DMS79 treated with DMSO at 0.1 percent for 48 hours (cell line): ENCODE measurements around the gene TTC19.
"Not testable (repeated sequence)": the region's sequence is repeated elsewhere in the genome, so short reads cannot be mapped to it uniquely, and the experiment has no call there.

Source experiments
- DNase-seq: peaks from one replicate; lab custom pipeline; 2025; lab: John Stamatoyannopoulos, UW

TTC19 gene

DNA sequence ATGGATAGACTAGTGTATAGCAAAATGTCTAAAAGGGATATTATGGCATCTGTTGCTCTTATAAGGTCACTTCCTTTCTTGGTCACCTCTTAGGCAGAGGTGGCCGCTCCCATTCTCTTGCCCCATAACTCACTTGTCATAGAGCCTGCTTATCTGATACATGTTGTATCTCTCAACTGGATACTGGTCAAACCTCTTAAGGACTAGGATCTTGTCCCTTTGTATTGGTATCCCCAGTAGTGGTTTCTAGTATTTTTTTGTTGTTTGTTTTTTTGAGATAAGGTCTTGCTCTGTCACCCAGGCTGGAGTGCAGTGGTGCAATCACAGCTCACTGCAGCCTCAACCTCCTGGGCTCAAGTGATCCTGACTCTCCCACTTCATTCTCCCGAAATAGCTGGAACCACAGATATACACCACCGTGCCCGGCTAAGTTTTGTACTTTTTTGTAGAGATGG, 27.1 kb upstream of the TTC19 start:
- DNase-seq = no peak

GRCh38 chr17:15973016-15973415, 26.6 kb upstream of the TTC19 start:
- no peak for DNase-seq

DNA sequence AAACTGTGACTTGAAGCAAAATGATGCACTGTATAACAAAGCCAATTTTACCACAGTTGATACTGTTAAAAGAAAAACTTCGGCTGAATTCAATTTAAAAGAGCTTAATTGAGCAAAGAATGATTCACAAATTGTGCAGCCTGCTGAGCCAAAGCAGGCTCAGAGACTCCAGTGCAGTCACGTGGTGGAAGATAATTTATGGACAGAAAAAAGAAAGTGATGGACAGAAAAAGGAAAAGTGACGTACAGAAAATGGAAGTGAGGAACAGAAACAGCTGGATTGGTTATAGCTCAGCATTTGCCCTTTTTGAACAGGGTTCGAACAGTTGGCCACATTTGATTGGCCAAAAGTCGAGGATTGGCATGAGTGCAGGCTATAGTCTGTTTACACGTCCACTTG, 25.8 kb upstream of the TTC19 start:
- DNase-seq = no peak

- no peak for DNase-seq
Measured at GRCh38 chr17:15977894-15978293, 21.7 kb upstream of the TTC19 start.

- DNase-seq = no peak
Measured at GRCh38 chr17:15978606-15979005, 21.0 kb upstream of the TTC19 start.

GRCh38 chr17:15979013-15979412, 20.6 kb upstream of the TTC19 start:
- DNase-seq = not testable (repeated sequence)

DNA sequence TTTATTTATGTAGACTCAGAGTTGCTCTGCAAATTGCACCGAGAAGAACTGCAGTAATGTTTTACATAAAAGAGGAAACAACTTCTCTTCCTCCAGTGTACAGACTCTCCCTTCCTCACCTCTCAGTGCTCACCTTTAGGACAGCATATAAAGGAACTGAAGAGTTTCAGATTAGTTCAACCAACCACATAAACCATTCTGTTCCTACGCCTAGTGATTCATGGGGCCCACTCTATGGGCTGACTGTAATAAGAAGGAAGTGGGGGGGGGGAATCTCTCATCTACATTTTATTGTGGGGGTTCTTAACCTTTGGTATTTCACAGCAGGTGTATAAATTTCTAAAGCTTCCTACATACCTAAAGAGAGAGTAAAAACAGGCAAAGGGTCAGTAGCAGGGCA, 18.4 kb upstream of the TTC19 start:
- DNase-seq = no peak

DNA sequence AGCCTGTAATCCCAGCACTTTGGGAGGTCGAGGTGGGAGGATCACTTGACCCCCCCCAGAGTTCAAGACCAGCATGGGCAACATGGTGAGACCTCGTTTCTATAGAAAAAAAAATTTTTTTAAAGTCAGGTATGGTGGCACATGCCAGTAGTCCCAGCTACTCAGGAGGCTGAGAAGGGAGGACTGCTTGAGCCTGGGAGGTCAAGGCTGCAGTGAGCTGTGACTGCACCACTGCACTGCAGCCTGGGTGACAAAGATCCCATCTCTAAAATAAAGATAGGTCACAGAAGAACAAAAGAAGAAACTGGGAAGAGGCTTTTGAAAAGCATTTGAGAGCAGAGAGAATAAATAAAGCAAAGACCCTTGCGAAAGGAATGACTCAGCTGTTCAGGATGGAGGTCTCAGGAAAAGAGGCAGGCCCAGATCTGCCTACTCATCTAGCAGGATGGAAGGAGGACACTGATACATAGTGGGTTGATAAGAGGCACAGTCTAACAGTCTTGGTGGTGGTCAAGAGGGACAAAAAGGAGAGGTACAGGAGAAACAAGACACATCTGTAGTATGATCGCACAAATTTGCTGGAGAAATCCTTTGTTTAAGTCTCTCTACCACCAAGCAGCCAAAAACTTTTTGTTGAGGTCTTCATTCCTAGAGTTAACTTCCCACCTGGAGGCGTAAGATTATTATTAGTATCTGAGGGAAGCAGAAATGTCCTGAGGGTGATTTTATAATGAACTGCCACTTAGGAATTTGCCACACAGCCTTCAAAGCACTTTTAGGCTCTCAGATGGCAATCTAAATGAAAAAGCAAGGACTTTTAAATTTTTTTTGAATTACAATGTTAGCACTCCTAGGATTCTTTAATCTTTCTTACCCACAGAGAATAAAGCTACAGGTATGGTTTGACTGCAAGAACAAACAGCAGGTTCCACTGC, 17.7 kb upstream of the TTC19 start:
- DNase-seq = no peak

- no peak for DNase-seq
Measured at GRCh38 chr17:15996322-15996721, 3.3 kb upstream of the TTC19 start.

GRCh38 chr17:15998031-15998562, 1.5 kb upstream of the TTC19 start:
- DNase-seq = no peak

- peak; percentile 6 for DNase-seq
Measured at GRCh38 chr17:15999974-16000827, 577 bp downstream of the TTC19 start.

- DNase-seq = no peak
Measured at GRCh38 chr17:16001226-16001897, 1.7 kb downstream of the TTC19 start.

- DNase-seq = no peak
Measured at GRCh38 chr17:16002708-16003260, 3.2 kb downstream of the TTC19 start.

- no peak for DNase-seq
Measured at GRCh38 chr17:16003841-16004240, 4.2 kb downstream of the TTC19 start.

GRCh38 chr17:16005636-16006035, 6.0 kb downstream of the TTC19 start:
- no peak for DNase-seq

GRCh38 chr17:16007439-16007838, 7.8 kb downstream of the TTC19 start:
- DNase-seq = no peak

DNA sequence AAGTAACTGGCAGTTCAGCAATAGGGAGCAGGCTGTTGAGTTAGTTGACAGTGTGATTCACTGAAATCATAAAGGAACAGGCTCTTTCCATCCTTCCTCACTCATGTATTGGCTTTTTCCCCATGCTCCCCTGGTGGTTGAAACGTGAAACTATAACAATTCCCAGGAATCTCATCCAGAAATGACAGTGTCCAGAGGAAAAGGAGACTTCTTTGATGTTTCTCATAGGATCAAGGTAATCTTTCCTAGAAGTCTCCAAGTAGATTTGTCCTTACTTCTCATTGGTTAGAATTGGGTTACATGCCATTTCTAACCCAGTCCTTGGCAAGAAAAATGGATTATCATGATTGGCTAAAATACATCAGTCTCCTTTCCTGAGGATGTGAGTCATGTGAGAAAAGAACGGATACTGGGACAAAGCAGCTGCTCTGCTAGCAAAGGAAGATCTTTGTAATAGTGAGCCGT, 14.4 kb downstream of the TTC19 start:
- DNase-seq = no peak

DNA sequence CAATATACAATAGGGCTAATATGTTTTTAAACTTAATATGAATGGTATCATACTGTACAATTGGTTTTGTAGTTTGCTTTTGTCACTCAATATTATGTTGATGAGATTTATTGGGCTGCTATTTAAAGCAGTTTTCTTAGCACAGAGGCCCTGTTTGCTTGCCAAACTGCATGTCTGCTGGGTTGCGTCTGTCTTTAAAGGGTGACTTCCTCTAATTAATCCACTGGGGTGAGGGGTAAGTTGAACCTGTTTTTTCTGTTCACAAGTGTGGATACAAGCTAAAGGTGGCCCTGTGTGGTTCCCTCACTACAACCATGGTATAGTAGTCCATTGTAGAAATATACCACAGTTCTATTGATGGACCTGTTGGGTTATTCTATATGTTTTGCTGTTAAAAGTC, 19.7 kb downstream of the TTC19 start:
- no peak for DNase-seq

GRCh38 chr17:16023881-16024280, 24.3 kb downstream of the TTC19 start:
- DNase-seq = no peak

- DNase-seq = no peak
Measured at GRCh38 chr17:16025202-16025601, 25.6 kb downstream of the TTC19 start.

GRCh38 chr17:16026895-16027294, 27.3 kb downstream of the TTC19 start:
- DNase-seq = no peak
